WERI-Rb-1 (cell line): ENCODE data around the gene LAMB2.

Experiments
- DNase-seq: peaks from one replicate; pipeline ENCODE4 v3.0.0-alpha.2; 2020
- H3K27ac ChIP-seq: fragments of 250-450 bp; sonication (Bioruptor Pico); 2 replicates; pipeline ENCODE4 v1.5.1; 2020; ENCODE audit warnings: mild to moderate bottlenecking, moderate library complexity
- H3K27me3 ChIP-seq: fragments of 250-450 bp; sonication (Bioruptor Pico); 2 replicates; pipeline ENCODE4 v1.5.1; 2021; ENCODE audit warnings: mild to moderate bottlenecking, low read depth, moderate library complexity; ENCODE audit not compliant: insufficient read depth, severe bottlenecking
- H3K36me3 ChIP-seq: fragments of 250-450 bp; sonication (Bioruptor Pico); 2 replicates; pipeline ENCODE4 v1.5.1; 2020; ENCODE audit warnings: mild to moderate bottlenecking, moderate library complexity
- H3K4me3 ChIP-seq: 2 replicates; pipeline ENCODE4 v1.5.1; 2011; ENCODE audit warnings: low read depth, mild to moderate bottlenecking, control low read depth, low read length
- H3K9me3 ChIP-seq: fragments of 250-450 bp; sonication (Bioruptor Pico); 2 replicates; pipeline ENCODE4 v1.5.1; 2021; ENCODE audit warnings: mild to moderate bottlenecking, moderate library complexity; ENCODE audit not compliant: severe bottlenecking
- CTCF ChIP-seq: IDR thresholded peaks from 2 replicates; pipeline ENCODE4 v1.5.1; 2011; ENCODE audit warnings: low read depth, mild to moderate bottlenecking, control low read depth, inconsistent platforms, low read length

The LAMB2 gene

DNA sequence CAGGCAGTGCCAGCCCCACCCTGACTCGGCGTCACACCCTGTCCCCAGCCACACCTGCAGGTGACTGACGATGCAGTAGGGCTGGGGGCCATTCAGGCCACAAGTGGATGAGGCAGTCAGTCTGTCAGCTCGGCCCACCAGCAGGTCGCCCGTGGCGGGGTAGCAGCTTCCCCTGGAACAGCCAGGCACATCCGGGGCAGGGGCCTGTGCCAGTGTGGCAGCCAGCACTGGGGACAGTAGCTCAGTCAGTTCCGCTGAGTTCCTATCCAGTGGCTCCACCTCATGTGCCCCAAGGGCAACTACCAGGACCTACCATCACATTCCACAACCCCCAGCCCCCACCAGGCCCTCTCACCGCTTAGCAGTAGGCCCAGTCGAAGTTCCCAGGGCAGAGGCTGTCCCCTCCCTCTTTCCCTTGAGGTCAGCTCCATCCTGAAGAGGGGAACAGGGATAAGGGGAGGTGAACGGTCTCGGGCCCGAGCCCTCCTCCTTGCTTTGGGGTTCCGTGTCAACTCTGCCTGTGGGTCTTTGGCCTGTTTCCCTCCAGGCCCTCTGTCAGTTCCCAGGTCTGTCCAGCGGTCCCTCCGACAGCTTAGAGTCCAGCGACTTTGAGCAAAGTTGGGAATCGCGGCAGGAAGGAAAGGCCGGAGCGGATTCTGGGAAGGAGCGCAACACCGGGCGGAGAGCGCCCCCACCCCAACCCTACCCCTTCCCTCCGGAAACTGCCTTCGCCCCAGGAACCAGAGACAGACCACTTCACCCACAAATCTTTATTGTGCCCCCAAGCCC, at the start of gene LAMB2:
TSS of gene LAMB2 (minus strand) at position 614 of the 789 bp plus-strand sequence. CDS start at position 431, 183 bp downstream.
- Histone ChIP-seq H3K9me3 (no peaks in the 10 kb centered on the region), H3K4me3 (peak within 1 kb of the TSS; percentile 81), H3K36me3 (no peaks in the 10 kb centered on the region), H3K27me3 (no peaks in the 10 kb centered on the region), H3K27ac (peak within 1 kb of the TSS; percentile 79)
- TF ChIP-seq CTCF, result peak; percentile 40
- DNase-seq, result peak; percentile 80

GRCh38 chr3:49181351-49181750, 48.5 kb upstream of the LAMB2 start:
- Histone ChIP-seq H3K27ac (no peak overlapping the region), H3K9me3 (no peaks in the 10 kb centered on the region), H3K36me3 (no peaks in the 10 kb centered on the region), H3K27me3 (no peaks in the 10 kb centered on the region), H3K4me3 (no peak overlapping the region)
- DNase-seq, result no peak
- TF ChIP-seq CTCF, result no peak

GRCh38 chr3:49180116-49180515, 47.3 kb upstream of the LAMB2 start:
- no peaks in the 10 kb centered on the region for H3K27me3 ChIP-seq
- no peak for TF ChIP-seq CTCF
- H3K27ac ChIP-seq, result peak overlapping the region; percentile 33
- H3K36me3 ChIP-seq, result peaks cover 5% of the 10 kb centered on the region
- no peak overlapping the region for H3K4me3 ChIP-seq
- DNase-seq, result no peak
- no peaks in the 10 kb centered on the region for H3K9me3 ChIP-seq

DNA sequence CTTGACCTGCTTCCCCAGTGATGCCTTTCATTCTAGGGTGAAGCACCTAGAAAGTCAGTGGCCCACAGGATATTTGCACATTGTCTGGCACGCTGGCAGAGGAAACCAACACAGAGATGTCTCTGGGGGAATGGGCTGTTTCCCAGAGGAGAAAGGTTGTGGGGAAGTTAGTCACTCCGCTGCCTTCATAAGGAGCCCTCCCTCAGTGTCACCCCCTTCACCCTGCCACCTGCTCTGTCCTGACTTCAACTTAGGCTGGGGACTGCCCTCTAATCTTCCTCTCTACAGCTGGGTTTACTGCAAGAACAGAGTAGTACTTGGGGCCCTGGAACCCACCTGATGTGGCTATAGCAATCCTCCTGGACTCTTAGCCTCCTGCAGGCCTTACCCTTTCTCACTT, 44.2 kb upstream of the LAMB2 start:
- Histone ChIP-seq H3K36me3 (peaks cover 15% of the 10 kb centered on the region), H3K4me3 (no peak overlapping the region), H3K9me3 (no peaks in the 10 kb centered on the region), H3K27me3 (no peaks in the 10 kb centered on the region), H3K27ac (peak overlapping the region; percentile 95)
- no peak for TF ChIP-seq CTCF
- peak; percentile 63 for DNase-seq

DNA sequence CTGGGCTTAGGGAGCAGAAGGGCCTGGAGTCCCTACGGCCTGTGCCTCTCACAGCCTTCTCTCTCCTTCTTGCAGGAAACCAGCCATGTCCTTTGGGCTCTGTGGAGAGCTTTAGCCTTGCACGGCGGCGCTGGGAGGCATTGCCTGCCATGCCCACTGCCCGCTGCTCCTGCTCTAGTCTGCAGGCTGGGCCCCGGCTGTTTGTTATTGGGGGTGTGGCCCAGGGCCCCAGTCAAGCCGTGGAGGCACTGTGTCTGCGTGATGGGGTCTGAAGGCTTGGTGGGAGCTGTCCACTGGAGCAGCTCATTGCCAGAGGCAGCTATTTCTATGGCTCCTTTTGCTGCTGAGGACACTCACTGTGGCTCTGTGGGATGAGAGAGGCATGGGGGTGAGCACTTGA, 42.7 kb upstream of the LAMB2 start:
- H3K36me3 ChIP-seq, result peaks cover 15% of the 10 kb centered on the region
- no peaks in the 10 kb centered on the region for H3K9me3 ChIP-seq
- no peak overlapping the region for H3K4me3 ChIP-seq
- H3K27ac ChIP-seq, result peak overlapping the region; percentile 95; the same call in 1 of the 2 replicates
- TF ChIP-seq CTCF, result no peak
- no peaks in the 10 kb centered on the region for H3K27me3 ChIP-seq
- no peak for DNase-seq
